ENCODE results near the gene SAE1.

SAE1 gene

GRCh38 chr19:47221890-47222289 lies 91.3 kb downstream of the SAE1 start:
- DNase-seq = no peak

DNA sequence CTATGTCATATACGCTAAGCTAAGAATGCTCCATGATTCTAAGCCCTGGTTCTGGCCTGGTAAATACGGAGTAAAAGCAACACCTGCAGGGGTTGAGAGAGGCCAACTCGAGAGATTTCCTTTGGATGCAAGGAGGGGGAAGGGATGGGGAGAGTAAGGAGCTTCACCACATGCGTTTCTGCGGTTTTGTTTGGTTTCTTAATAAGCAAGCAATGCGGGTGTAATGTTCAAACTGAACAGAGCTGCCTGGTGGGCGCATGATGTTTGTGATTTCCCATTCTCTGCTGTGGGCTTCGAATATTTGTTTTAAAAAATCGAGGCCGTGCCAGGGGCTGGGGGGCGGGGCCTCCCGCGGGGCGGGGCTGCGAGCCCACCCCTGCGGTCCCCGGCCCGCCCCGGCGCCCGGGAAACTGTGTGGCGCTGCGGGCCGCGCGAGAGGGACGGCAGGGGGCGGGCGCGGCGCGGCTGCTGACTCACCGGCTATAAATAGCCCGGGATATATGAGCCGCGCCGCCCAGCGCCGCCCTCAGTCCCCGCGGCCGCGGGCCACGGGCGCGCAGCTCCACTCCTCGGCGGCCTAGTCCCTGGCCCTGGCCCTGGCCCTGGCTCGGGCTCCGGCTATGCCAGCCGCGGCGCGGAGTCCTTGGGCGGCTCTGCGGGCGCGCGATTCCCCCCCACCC lies 95.3 kb downstream of the SAE1 start:
- peak in 12 of 14 donors; percentile 60 to 88 (median 76) for DNase-seq

- peak in 12 of 14 donors; percentile 30 to 85 (median 54) for DNase-seq
Observed at GRCh38 chr19:47226426-47227351, 96.1 kb downstream of the SAE1 start.

DNA sequence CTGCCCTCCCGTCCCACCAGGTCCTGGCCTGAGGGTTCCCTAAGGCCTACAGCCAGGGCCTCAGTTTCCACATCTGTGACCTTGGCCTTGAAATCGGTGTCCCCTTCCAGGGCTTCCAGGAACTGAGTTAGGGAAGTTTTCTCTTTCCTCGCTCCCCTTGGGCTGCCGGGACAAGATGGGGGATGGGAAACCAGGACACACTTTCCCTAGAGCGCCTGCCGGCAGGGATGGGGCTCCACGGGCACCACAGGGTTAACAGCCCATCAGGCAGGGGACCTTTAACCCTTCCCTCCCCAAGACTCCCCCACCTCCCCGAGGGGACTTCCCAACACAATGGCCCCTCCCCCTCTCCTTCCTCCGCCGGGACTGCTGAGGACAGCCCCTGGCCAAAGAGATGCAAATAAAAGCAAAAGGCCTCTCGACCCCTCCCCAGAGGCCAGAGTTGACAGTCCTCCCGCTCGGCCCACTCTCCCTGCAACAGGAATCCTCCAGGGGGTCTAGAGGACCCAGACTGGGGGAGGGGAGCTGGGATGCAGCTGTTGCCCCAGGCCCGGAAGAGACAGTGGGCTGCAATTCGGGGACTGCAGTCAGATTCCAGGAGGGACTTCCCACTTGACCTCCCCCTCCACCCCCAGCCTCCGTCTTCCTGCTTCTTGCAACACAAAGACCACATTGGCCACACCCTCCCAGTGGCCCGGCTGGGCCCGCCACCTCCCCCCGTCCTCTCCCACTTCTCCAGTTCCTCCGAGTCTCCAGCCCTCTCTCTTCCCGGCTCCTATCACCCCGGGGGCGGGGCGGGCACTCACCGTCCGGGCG lies 96.9 kb downstream of the SAE1 start:
- DNase-seq = peak in 11 of 14 donors; percentile 34 to 78 (median 51)

GRCh38 chr19:47228168-47228936 lies 97.7 kb downstream of the SAE1 start:
- peak in 9 of 14 donors; percentile 36 to 76 (median 45) for DNase-seq

- peak in 7 of 14 donors; percentile 12 to 55 (median 26) for DNase-seq
Observed at GRCh38 chr19:47228937-47229675, 98.5 kb downstream of the SAE1 start.

- DNase-seq = peak in 5 of 14 donors; percentile 12 to 55 (median 41)
Observed at GRCh38 chr19:47229676-47230053, 99.0 kb downstream of the SAE1 start.

- DNase-seq = peak in 10 of 14 donors; percentile 22 to 64 (median 43)
Observed at GRCh38 chr19:47230054-47230920, 99.7 kb downstream of the SAE1 start.

DNA sequence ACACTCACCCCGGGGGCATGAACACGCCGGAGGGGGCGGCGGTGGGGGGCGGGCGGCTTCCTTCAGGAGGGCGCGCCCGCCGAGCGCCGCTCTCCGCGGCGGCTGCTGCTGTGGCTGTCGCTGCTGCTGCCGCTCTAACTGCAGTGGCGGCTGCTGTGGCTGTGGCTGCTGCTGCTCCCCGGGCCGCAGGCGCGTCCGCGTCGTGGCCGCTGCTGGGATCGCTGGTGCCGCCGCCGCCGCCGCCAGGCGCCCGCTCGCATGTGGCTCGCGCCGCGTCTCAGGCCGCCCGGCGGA lies 100.2 kb downstream of the SAE1 start, which contains the start of gene BBC3:
Gene BBC3, minus strand, starts transcription at position 279 of the 294 bp plus-strand sequence. CDS start 2,768 bp downstream, outside the sequence.
- DNase-seq = no peak

GRCh38 chr19:47231215-47232054 lies 100.8 kb downstream of the SAE1 start:
- DNase-seq = peak in 12 of 14 donors; percentile 52 to 83 (median 71)

GRCh38 chr19:47232422-47233211 lies 102.0 kb downstream of the SAE1 start:
- DNase-seq = peak in 1 of 14 donors; percentile 1

GRCh38 chr19:47236072-47236675 lies 105.5 kb downstream of the SAE1 start:
- DNase-seq = no peak

GRCh38 chr19:47239152-47239551 lies 108.5 kb downstream of the SAE1 start:
- DNase-seq = peak in 1 of 14 donors; percentile 28

- peak in 12 of 14 donors; percentile 22 to 92 (median 57) for DNase-seq
Observed at GRCh38 chr19:47239610-47240296, 109.1 kb downstream of the SAE1 start.

GRCh38 chr19:47240556-47240955 lies 109.9 kb downstream of the SAE1 start:
- no peak for DNase-seq

DNA sequence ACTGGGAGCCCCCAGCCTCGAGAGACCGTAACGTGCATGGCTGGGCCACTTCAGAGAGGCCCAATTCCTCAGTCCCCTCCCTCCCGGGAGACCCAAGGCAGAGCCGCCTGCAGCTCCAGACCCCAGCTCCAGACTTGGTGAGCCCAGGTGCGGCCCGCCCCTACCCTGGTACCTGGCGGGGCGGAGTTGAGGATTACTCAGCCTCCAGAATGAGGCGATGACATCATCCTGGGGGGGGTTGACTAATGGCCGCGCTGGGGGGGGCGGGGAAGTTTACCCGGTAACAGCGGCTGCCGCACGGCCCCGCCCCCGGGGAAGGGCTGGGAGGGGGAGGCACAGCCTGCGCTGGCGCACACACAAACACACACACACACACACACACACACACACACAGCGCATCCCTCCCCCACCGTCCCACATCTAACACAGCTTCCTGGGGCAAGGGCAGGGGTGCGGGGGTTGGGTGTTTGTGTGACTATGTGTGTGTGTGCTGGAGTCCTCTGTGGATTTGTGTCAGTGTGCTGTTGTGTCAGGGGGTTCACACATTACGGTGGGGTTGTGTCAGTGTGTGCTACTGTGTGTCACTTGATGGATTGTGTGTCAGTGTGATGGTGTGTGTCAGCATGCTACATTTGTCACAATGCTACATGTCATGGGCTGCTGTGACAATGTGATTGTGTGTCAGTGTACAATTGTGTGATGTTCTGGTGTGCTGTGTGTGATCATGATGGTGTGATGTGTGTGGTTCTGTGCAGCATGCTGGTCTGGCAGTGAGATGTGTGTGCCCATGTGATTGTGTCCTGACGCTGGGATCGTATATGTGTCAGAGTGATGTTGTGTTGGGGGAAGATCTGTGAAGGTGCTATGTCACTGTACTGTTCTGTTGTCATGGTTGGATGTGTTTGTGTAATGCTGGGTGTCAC lies 110.6 kb downstream of the SAE1 start:
- DNase-seq = peak in 8 of 14 donors; percentile 10 to 74 (median 26)
